ENCODE measurements around the gene RNU6-1. TPM values are rescaled to one million over a fixed set of nuclear protein-coding genes. Genes with fewer than 3 reads are reported as not detected.

Gene RNU6-1
- total RNA-seq, 4 donors from 2014 or later, result not detected

GRCh38 chr15:67803996-67804843 is 35.6 kb downstream of the RNU6-1 start:
- H3K27ac ChIP-seq, result no peak overlapping the region
- no peaks in the 10 kb centered on the region for H3K27me3 ChIP-seq
- H3K4me3 ChIP-seq, result no peak overlapping the region
- no peaks in the 10 kb centered on the region for H3K9me3 ChIP-seq
- ATAC-seq, result no peak
- TF ChIP-seq POLR2A (IDR thresholded peaks at IDR 0.05), result no peak
- peaks cover 0 to 80% of the 10 kb centered on the region in 2 donors for H3K36me3 ChIP-seq
- 51% methylated on average over 3 of the region's 27 CpGs; no CpG with 5 or more reads in 1 of the 2 donors for WGBS, 2 donors (ENCODE audit: low coverage in 1 of 2)
- H3K4me1 ChIP-seq, result no peaks in the 10 kb centered on the region

- no peak for TF ChIP-seq POLR2AphosphoS5 (IDR thresholded peaks at IDR 0.05)
- TF ChIP-seq CTCF (IDR thresholded peaks at IDR 0.05), result no peak
- no peak for TF ChIP-seq EP300 (IDR thresholded peaks at IDR 0.05)
- no peak for TF ChIP-seq POLR2A (IDR thresholded peaks at IDR 0.05)
- ATAC-seq, result no peak
- no peak overlapping the region for H3K27ac ChIP-seq
- H3K4me3 ChIP-seq, result no peak overlapping the region
- no peaks in the 10 kb centered on the region for H3K9me3 ChIP-seq
- H3K36me3 ChIP-seq, result peaks cover 0 to 79% of the 10 kb centered on the region in 2 donors
- no peaks in the 10 kb centered on the region for H3K27me3 ChIP-seq
- 86% methylated on average over 1 of the region's 3 CpGs; no CpG with 5 or more reads in 1 of the 2 donors for WGBS, 2 donors (ENCODE audit: low coverage in 1 of 2)
- H3K4me1 ChIP-seq, result no peaks in the 10 kb centered on the region
Measured at GRCh38 chr15:67803299-67803698, 36.5 kb downstream of the RNU6-1 start.

GRCh38 chr15:67801926-67802914 is 37.6 kb downstream of the RNU6-1 start:
- Histone ChIP-seq H3K27me3 (no peaks in the 10 kb centered on the region), H3K36me3 (peaks cover 0 to 75% of the 10 kb centered on the region in 2 donors), H3K27ac (no peak overlapping the region), H3K4me1 (no peaks in the 10 kb centered on the region), H3K9me3 (no peaks in the 10 kb centered on the region), H3K4me3 (no peak overlapping the region)
- WGBS, 2 donors (ENCODE audit: low coverage in 1 of 2), result 87 to 89% methylated on average over 10 to 13 of the region's 19 CpGs
- no peak for TF ChIP-seq CTCF (IDR thresholded peaks at IDR 0.05)
- TF ChIP-seq POLR2A (IDR thresholded peaks at IDR 0.05), result no peak
- TF ChIP-seq EP300 (IDR thresholded peaks at IDR 0.05), result no peak
- no peak for TF ChIP-seq POLR2AphosphoS5 (IDR thresholded peaks at IDR 0.05)
- ATAC-seq, result no peak

- Histone ChIP-seq H3K27me3 (no peaks in the 10 kb centered on the region), H3K4me3 (no peak overlapping the region), H3K9me3 (no peaks in the 10 kb centered on the region), H3K36me3 (peaks cover 0 to 65% of the 10 kb centered on the region in 2 donors), H3K4me1 (no peaks in the 10 kb centered on the region), H3K27ac (no peak overlapping the region)
- no peak for TF ChIP-seq EP300 (IDR thresholded peaks at IDR 0.05)
- no peak for TF ChIP-seq CTCF (IDR thresholded peaks at IDR 0.05)
- TF ChIP-seq POLR2AphosphoS5 (IDR thresholded peaks at IDR 0.05), result no peak
- no peak for TF ChIP-seq POLR2A (IDR thresholded peaks at IDR 0.05)
- ATAC-seq, result no peak
- WGBS, 2 donors (ENCODE audit: low coverage in 1 of 2), result no CpG with 5 or more reads among the region's 2 CpGs
Measured at GRCh38 chr15:67801142-67801541, 38.7 kb downstream of the RNU6-1 start.

GRCh38 chr15:67799801-67800205 is 40.0 kb downstream of the RNU6-1 start:
- no peak overlapping the region for H3K27ac ChIP-seq

More at GRCh38 chr15:67799801-67800205, 40.0 kb downstream of the RNU6-1 start:
- Histone ChIP-seq H3K36me3 (peaks cover 0 to 51% of the 10 kb centered on the region in 2 donors), H3K27me3 (no peaks in the 10 kb centered on the region), H3K4me1 (no peaks in the 10 kb centered on the region), H3K9me3 (peaks cover 0 to 9% (median 0%) of the 10 kb centered on the region in 3 donors), H3K4me3 (no peak overlapping the region)
- 67 to 80% methylated on average over 1 to 6 of the region's 6 CpGs for WGBS, 2 donors (ENCODE audit: low coverage in 1 of 2)
- TF ChIP-seq POLR2AphosphoS5 (IDR thresholded peaks at IDR 0.05) (no peak), POLR2A (IDR thresholded peaks at IDR 0.05) (no peak), CTCF (IDR thresholded peaks at IDR 0.05) (no peak)
- ATAC-seq, result no peak

Data from gastroesophageal sphincter (tissue), 4 donors.